22Rv1 (cell line): ENCODE results near the gene CCDC90B.

Experiments
- CTCF ChIP-seq: fragments of 450-650 bp; IDR thresholded peaks from 2 replicates; pipeline ENCODE4 v1.5.1; 2017; ENCODE audit warnings: mild to moderate bottlenecking
- ZFX ChIP-seq: fragments of 450-650 bp; IDR thresholded peaks from 2 replicates; pipeline ENCODE4 v1.6.1; 2017; ENCODE audit warnings: antibody characterized with exemption, borderline replicate concordance

DNA sequence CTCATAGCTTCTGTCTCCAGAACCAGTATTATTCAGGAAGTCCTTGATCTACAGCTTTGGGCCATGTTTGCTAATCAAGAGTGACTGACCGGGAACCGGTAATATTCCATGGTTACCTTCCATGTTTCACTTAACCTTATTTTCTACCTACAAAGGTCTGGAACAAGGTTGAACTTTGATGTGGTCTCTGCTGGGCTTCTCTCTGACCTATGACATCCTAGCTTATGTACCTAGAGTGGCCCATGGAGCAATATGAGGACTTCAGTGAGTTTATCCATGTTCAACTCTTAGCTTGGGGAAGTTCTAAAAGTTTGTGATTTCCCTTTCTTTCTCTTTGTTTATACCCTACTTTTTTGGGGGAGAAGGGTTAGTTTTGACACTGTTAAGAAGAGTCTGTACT lies 33.2 kb downstream of the CCDC90B start:
- TF ChIP-seq CTCF (no peak), ZFX (no peak)
